SK-N-SH treated with all-trans-retinoic acid at 6 μM for 48 hours (cell line): ENCODE data around the gene IKZF3.

Experiments used
- ATAC-seq: fragments of 200-7000 bp; cut with Tn5 transposase; 3 replicates; pipeline ENCODE4 v1.9.1; 2020; ENCODE audit warnings: mild to moderate bottlenecking, moderate library complexity
- BACH2 ChIP-seq: fragments of 250-450 bp; sonication (Bioruptor Pico); IDR thresholded peaks from 2 replicates; pipeline ENCODE4 v1.9.0; 2021; ENCODE audit warnings: mild to moderate bottlenecking, borderline replicate concordance
- CREB5 ChIP-seq: fragments of 250-450 bp; sonication (Bioruptor Pico); IDR thresholded peaks from 2 replicates; pipeline ENCODE4 v1.5.1; 2020; ENCODE audit warnings: low read depth, mild to moderate bottlenecking, moderate library complexity
- CSDC2 ChIP-seq: fragments of 250-450 bp; sonication (Bioruptor Pico); IDR thresholded peaks from 2 replicates; pipeline ENCODE4 v1.5.0; 2020; ENCODE audit warnings: mild to moderate bottlenecking, moderate library complexity
- ESRRG ChIP-seq: fragments of 250-450 bp; sonication (Bioruptor Pico); IDR thresholded peaks from 2 replicates; pipeline ENCODE4 v1.6.1; 2021; ENCODE audit warnings: mild to moderate bottlenecking
- ISL1 ChIP-seq: fragments of 250-450 bp; sonication (Bioruptor Pico); IDR thresholded peaks from 2 replicates; pipeline ENCODE4 v2.1.2; 2022; ENCODE audit warnings: mild to moderate bottlenecking, moderate library complexity
- OSR1 ChIP-seq: fragments of 250-450 bp; sonication (Bioruptor Pico); IDR thresholded peaks from 2 replicates; pipeline ENCODE4 v1.8.0; 2022; ENCODE audit warnings: moderate library complexity, mild to moderate bottlenecking, inconsistent platforms
- PATZ1 ChIP-seq: fragments of 250-450 bp; sonication (Bioruptor Pico); IDR thresholded peaks from 2 replicates; pipeline ENCODE4 v1.8.0; 2020; ENCODE audit warnings: mild to moderate bottlenecking, moderate library complexity, borderline replicate concordance
- RARB ChIP-seq: fragments of 250-450 bp; sonication (Bioruptor Pico); IDR thresholded peaks from 2 replicates; pipeline ENCODE4 v1.8.0; 2021; ENCODE audit warnings: mild to moderate bottlenecking, moderate library complexity
- SNAI2 ChIP-seq: fragments of 250-450 bp; sonication (Bioruptor Pico); IDR thresholded peaks from 2 replicates; pipeline ENCODE4 v1.5.0; 2020; ENCODE audit warnings: mild to moderate bottlenecking, moderate library complexity
- TCF4 ChIP-seq: fragments of 250-450 bp; sonication (Bioruptor Pico); IDR thresholded peaks from 2 replicates; pipeline ENCODE4 v1.8.0; 2021; ENCODE audit warnings: mild to moderate bottlenecking, moderate library complexity, borderline replicate concordance
- TOX ChIP-seq: fragments of 250-450 bp; sonication (Bioruptor Pico); IDR thresholded peaks from 2 replicates; pipeline ENCODE4 v1.8.0; 2021; ENCODE audit warnings: mild to moderate bottlenecking, moderate library complexity, borderline replicate concordance
- TSHZ2 ChIP-seq: fragments of 250-450 bp; sonication (Bioruptor Pico); IDR thresholded peaks from 2 replicates; pipeline ENCODE4 v1.5.0; 2020; ENCODE audit warnings: mild to moderate bottlenecking, moderate library complexity
- ZC3H10 ChIP-seq: fragments of 250-450 bp; sonication (Bioruptor Pico); IDR thresholded peaks from 2 replicates; pipeline ENCODE4 v1.5.1; 2021; ENCODE audit warnings: mild to moderate bottlenecking, moderate library complexity
- ZFP3 ChIP-seq: fragments of 250-450 bp; sonication (Bioruptor Pico); IDR thresholded peaks from 2 replicates; pipeline ENCODE4 v1.5.0; 2020; ENCODE audit warnings: mild to moderate bottlenecking, moderate library complexity
- ZFP30 ChIP-seq: fragments of 450-650 bp; formaldehyde crosslinking; IDR thresholded peaks from 2 replicates; pipeline ENCODE4 v1.5.0; 2022; ENCODE audit warnings: mild to moderate bottlenecking, moderate library complexity
- ZNF565 ChIP-seq: fragments of 450-650 bp; formaldehyde crosslinking; conservative IDR thresholded peaks from 2 replicates; pipeline ENCODE4 v1.5.0; 2020; ENCODE audit warnings: low read depth, mild to moderate bottlenecking, moderate library complexity
- ZNF70 ChIP-seq: fragments of 450-650 bp; formaldehyde crosslinking; IDR thresholded peaks from 2 replicates; pipeline ENCODE4 v1.5.0; 2020; ENCODE audit warnings: mild to moderate bottlenecking, moderate library complexity
- ZNF8 ChIP-seq: fragments of 450-650 bp; formaldehyde crosslinking; IDR thresholded peaks from 2 replicates; pipeline ENCODE4 v1.5.0; 2020; ENCODE audit warnings: mild to moderate bottlenecking, moderate library complexity
- TF ChIP-seq, protein P1 (sequence below): fragments of 250-450 bp; sonication (Bioruptor Pico); IDR thresholded peaks from 2 replicates; pipeline ENCODE4 v1.8.0; 2021; ENCODE audit warnings: low read depth, mild to moderate bottlenecking, moderate library complexity, borderline replicate concordance
- TF ChIP-seq, protein P2 (sequence below): fragments of 250-450 bp; sonication (Bioruptor Pico); IDR thresholded peaks from 2 replicates; pipeline ENCODE4 v1.5.1; 2021; ENCODE audit warnings: mild to moderate bottlenecking, moderate library complexity

IKZF3 gene

GRCh38 chr17:39781031-39781860 lies 82.9 kb downstream of the IKZF3 start:
- TF ChIP-seq ZFP30 (no peak), BACH2 (no peak), ESRRG (CRISPR knock-in tag) (no peak), RARB (CRISPR knock-in tag) (no peak)
- no peak for ATAC-seq

GRCh38 chr17:39777534-39778365 lies 86.4 kb downstream of the IKZF3 start:
- TF ChIP-seq ZC3H10 (CRISPR knock-in tag) (no peak), CREB5 (CRISPR knock-in tag) (no peak), TSHZ2 (no peak), CSDC2 (CRISPR knock-in tag) (no peak), ISL1 (CRISPR knock-in tag) (no peak), TCF4 (no peak)
- no peak for ATAC-seq

GRCh38 chr17:39776252-39776651 lies 87.9 kb downstream of the IKZF3 start:
- ATAC-seq = no peak
- TF ChIP-seq OSR1 (CRISPR knock-in tag) (no peak), TSHZ2 (no peak), TOX (no peak), ZFP3 (CRISPR knock-in tag) (no peak), CSDC2 (CRISPR knock-in tag) (no peak), ZNF565 (CRISPR knock-in tag) (no peak), ZNF70 (CRISPR knock-in tag) (no peak), ZNF8 (CRISPR knock-in tag) (no peak), TCF4 (no peak)

- no peak for TF ChIP-seq ZNF565 (CRISPR knock-in tag)
- no peak for TF ChIP-seq ZNF70 (CRISPR knock-in tag)
- TF ChIP-seq CREB5 (CRISPR knock-in tag) = no peak
- TF ChIP-seq, protein P1, sequence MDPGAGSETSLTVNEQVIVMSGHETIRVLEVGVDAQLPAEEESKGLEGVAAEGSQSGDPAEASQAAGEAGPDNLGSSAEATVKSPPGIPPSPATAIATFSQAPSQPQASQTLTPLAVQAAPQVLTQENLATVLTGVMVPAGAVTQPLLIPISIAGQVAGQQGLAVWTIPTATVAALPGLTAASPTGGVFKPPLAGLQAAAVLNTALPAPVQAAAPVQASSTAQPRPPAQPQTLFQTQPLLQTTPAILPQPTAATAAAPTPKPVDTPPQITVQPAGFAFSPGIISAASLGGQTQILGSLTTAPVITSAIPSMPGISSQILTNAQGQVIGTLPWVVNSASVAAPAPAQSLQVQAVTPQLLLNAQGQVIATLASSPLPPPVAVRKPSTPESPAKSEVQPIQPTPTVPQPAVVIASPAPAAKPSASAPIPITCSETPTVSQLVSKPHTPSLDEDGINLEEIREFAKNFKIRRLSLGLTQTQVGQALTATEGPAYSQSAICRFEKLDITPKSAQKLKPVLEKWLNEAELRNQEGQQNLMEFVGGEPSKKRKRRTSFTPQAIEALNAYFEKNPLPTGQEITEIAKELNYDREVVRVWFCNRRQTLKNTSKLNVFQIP (CRISPR knock-in tag) = no peak
- TF ChIP-seq ZC3H10 (CRISPR knock-in tag) = no peak
- no peak for TF ChIP-seq ZFP3 (CRISPR knock-in tag)
- TF ChIP-seq SNAI2 = no peak
- TF ChIP-seq, protein P2, sequence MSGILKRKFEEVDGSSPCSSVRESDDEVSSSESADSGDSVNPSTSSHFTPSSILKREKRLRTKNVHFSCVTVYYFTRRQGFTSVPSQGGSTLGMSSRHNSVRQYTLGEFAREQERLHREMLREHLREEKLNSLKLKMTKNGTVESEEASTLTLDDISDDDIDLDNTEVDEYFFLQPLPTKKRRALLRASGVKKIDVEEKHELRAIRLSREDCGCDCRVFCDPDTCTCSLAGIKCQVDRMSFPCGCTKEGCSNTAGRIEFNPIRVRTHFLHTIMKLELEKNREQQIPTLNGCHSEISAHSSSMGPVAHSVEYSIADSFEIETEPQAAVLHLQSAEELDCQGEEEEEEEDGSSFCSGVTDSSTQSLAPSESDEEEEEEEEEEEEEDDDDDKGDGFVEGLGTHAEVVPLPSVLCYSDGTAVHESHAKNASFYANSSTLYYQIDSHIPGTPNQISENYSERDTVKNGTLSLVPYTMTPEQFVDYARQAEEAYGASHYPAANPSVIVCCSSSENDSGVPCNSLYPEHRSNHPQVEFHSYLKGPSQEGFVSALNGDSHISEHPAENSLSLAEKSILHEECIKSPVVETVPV (CRISPR knock-in tag) = no peak
- no peak for TF ChIP-seq OSR1 (CRISPR knock-in tag)
- TF ChIP-seq PATZ1 (CRISPR knock-in tag) = no peak
- no peak for TF ChIP-seq RARB (CRISPR knock-in tag)
- no peak for TF ChIP-seq TOX
- TF ChIP-seq, all 23 proteins: peak for 0
- no peak for ATAC-seq
These were observed 89.1 kb downstream of the IKZF3 start for GRCh38 chr17:39775031-39775430.
